Measurements from ENCODE around the gene PTGES3.

- TF ChIP-seq CTCF (IDR thresholded peaks at IDR 0.05), result no peak
- no peak for TF ChIP-seq EP300 (IDR thresholded peaks at IDR 0.05)
Measured at GRCh38 chr12:56688129-56688845, at the start of gene PTGES3.
